Hepatocyte (in vitro differentiated cells): ENCODE results near the gene KCNMA1. TPM values are rescaled to one million over a fixed set of nuclear protein-coding genes. Genes with fewer than 3 reads are reported as not detected.

ENCODE experiments used
- DNase-seq: peaks from one replicate; pipeline ENCODE4 v3.0.0-alpha.2; 2016; ENCODE audit warnings: low spot score
- H2AFZ ChIP-seq: fragments of 200-600 bp; sonication (generic); 2 replicates; pipeline ENCODE4 v1.6.0; 2016; ENCODE audit warnings: antibody characterized with exemption, mild to moderate bottlenecking
- H3K27ac ChIP-seq: fragments of 200-600 bp; sonication (generic); 2 replicates; pipeline ENCODE4 v1.5.1; 2016; ENCODE audit warnings: mild to moderate bottlenecking
- H3K27me3 ChIP-seq: fragments of 200-600 bp; sonication (generic); 2 replicates; pipeline ENCODE4 v1.6.1; 2016
- H3K36me3 ChIP-seq: fragments of 200-600 bp; sonication (generic); replicated peaks from 2 replicates; pipeline ENCODE4 v1.5.1; 2016; ENCODE audit warnings: low read depth; ENCODE audit not compliant: insufficient read depth
- H3K4me1 ChIP-seq: fragments of 200-600 bp; sonication (generic); 2 replicates; pipeline ENCODE4 v1.5.1; 2016; ENCODE audit warnings: mild to moderate bottlenecking, moderate library complexity; ENCODE audit not compliant: insufficient read depth
- H3K4me2 ChIP-seq: fragments of 200-600 bp; sonication (generic); 2 replicates; pipeline ENCODE4 v1.6.0; 2016
- H3K4me3 ChIP-seq: fragments of 200-600 bp; sonication (generic); 2 replicates; pipeline ENCODE4 v1.5.1; 2016; ENCODE audit warnings: mild to moderate bottlenecking
- H3K79me2 ChIP-seq: fragments of 200-600 bp; sonication (generic); 2 replicates; pipeline ENCODE4 v1.6.0; 2017; ENCODE audit warnings: mild to moderate bottlenecking
- H3K9me2 ChIP-seq: fragments of 200-600 bp; sonication (generic); replicated peaks from 2 replicates; pipeline ENCODE4 v1.6.0; 2017; ENCODE audit warnings: mild to moderate bottlenecking; ENCODE audit not compliant: insufficient read depth
- H3K9me3 ChIP-seq: fragments of 200-600 bp; sonication (generic); 2 replicates; pipeline ENCODE4 v1.5.1; 2016; ENCODE audit warnings: low read depth, mild to moderate bottlenecking
- H4K20me1 ChIP-seq: fragments of 200-600 bp; sonication (generic); 2 replicates; pipeline ENCODE4 v1.6.0; 2016; ENCODE audit warnings: mild to moderate bottlenecking; ENCODE audit not compliant: insufficient read depth, poor library complexity, severe bottlenecking
- CTCF ChIP-seq: fragments of 200-600 bp; sonication (generic); IDR thresholded peaks from 2 replicates; pipeline ENCODE4 v1.5.1; 2016; ENCODE audit warnings: antibody characterized with exemption, mild to moderate bottlenecking; ENCODE audit not compliant: poor library complexity
- EZH2 ChIP-seq: fragments of 200-600 bp; sonication (generic); IDR thresholded peaks from 2 replicates; pipeline ENCODE4 v1.6.1; 2016; ENCODE audit warnings: antibody characterized with exemption, mild to moderate bottlenecking, borderline replicate concordance
- EZH2phosphoT487 ChIP-seq: fragments of 200-600 bp; sonication (generic); IDR thresholded peaks from one replicate; pipeline ENCODE4 v1.6.1; 2018; ENCODE audit warnings: antibody characterized with exemption, mild to moderate bottlenecking, low read depth, moderate library complexity; ENCODE audit not compliant: unreplicated experiment, severe bottlenecking
- WGBS: methylation state at CpG from one replicate; pipeline ENCODE4 v1.1.6; 2016; ENCODE audit warnings: low lambda C conversion rate; ENCODE audit errors: missing lambda C conversion rate; 5-methylcytosine and 5-hydroxymethylcytosine counted together
- polyA plus RNA-seq: library from polyadenylated mRNA; unstranded; fragments of >200 nt; fragmentation: Nextera tagmentation; extraction: Ambion mirVana; gene quantifications from 2 replicates; pipeline ENCODE4 v1.2.1, GENCODE V29; 2016
- total RNA-seq: library from RNA; depleted of rRNA; stranded (reverse); fragments of >200 nt; gene quantifications from 2 replicates; pipeline ENCODE4 v1.2.3, GENCODE V29; 2014

The KCNMA1 gene
- total and polyA plus RNA-seq, 2 experiments from 2014 or later: 42.6 to 73.3 TPM

GRCh38 chr10:76874896-76875295 lies 762.7 kb downstream of the KCNMA1 start:
- Histone ChIP-seq H4K20me1 (no peaks in the 10 kb centered on the region), H3K4me1 (no peaks in the 10 kb centered on the region), H2AFZ (no peak overlapping the region), H3K4me3 (no peak overlapping the region), H3K27ac (no peak overlapping the region), H3K9me3 (no peaks in the 10 kb centered on the region), H3K27me3 (no peaks in the 10 kb centered on the region), H3K36me3 (no peaks in the 10 kb centered on the region), H3K79me2 (no peaks in the 10 kb centered on the region), H3K9me2 (no peaks in the 10 kb centered on the region), H3K4me2 (no peak overlapping the region)
- DNase-seq: no peak
- TF ChIP-seq EZH2: no peak
- WGBS: 87% methylated on average over 3 of the region's 3 CpGs

GRCh38 chr10:76874176-76874575 lies 763.4 kb downstream of the KCNMA1 start:
- Histone ChIP-seq H4K20me1 (no peaks in the 10 kb centered on the region), H2AFZ (no peak overlapping the region)
- TF ChIP-seq CTCF (no peak), EZH2 (no peak), EZH2phosphoT487 (no peak)

GRCh38 chr10:76871697-76872295 lies 765.8 kb downstream of the KCNMA1 start:
- Histone ChIP-seq H3K9me2 (no peaks in the 10 kb centered on the region), H3K4me1 (no peaks in the 10 kb centered on the region), H4K20me1 (no peaks in the 10 kb centered on the region), H3K9me3 (no peaks in the 10 kb centered on the region), H3K79me2 (no peaks in the 10 kb centered on the region), H3K4me3 (no peak overlapping the region), H2AFZ (no peak overlapping the region), H3K36me3 (no peaks in the 10 kb centered on the region), H3K4me2 (no peak overlapping the region), H3K27me3 (no peaks in the 10 kb centered on the region), H3K27ac (no peak overlapping the region)
- DNase-seq: no peak
- TF ChIP-seq EZH2phosphoT487 (no peak), EZH2 (no peak), CTCF (no peak)
- whole genome bisulfite sequencing: 91% methylated on average over 2 of the region's 2 CpGs

More at GRCh38 chr10:76874176-76874575, 763.4 kb downstream of the KCNMA1 start:
- Histone ChIP-seq H3K9me2 (no peaks in the 10 kb centered on the region), H3K9me3 (no peaks in the 10 kb centered on the region), H3K27me3 (no peaks in the 10 kb centered on the region), H3K36me3 (no peaks in the 10 kb centered on the region), H3K79me2 (no peaks in the 10 kb centered on the region), H3K4me3 (no peak overlapping the region), H3K4me1 (no peaks in the 10 kb centered on the region), H3K4me2 (no peak overlapping the region), H3K27ac (no peak overlapping the region)
- DNase-seq: no peak
- 84% methylated on average over 1 of the region's 1 CpG for WGBS

- no peaks in the 10 kb centered on the region for H3K79me2 ChIP-seq
- H3K9me2 ChIP-seq: no peaks in the 10 kb centered on the region
- TF ChIP-seq CTCF: no peak
- TF ChIP-seq EZH2: no peak
- TF ChIP-seq EZH2phosphoT487: no peak
- WGBS: 80% methylated on average over 10 of the region's 10 CpGs
- no peak overlapping the region for H2AFZ ChIP-seq
- no peak overlapping the region for H3K4me3 ChIP-seq
- no peaks in the 10 kb centered on the region for H3K27me3 ChIP-seq
- H3K36me3 ChIP-seq: no peaks in the 10 kb centered on the region
- no peak for DNase-seq
- H3K4me1 ChIP-seq: no peaks in the 10 kb centered on the region
- H3K9me3 ChIP-seq: no peaks in the 10 kb centered on the region
- no peak overlapping the region for H3K27ac ChIP-seq
- H4K20me1 ChIP-seq: no peaks in the 10 kb centered on the region
- H3K4me2 ChIP-seq: no peak overlapping the region
Observed at GRCh38 chr10:76869931-76870330, 767.7 kb downstream of the KCNMA1 start.
